Kidney (tissue), 22 donors: ENCODE results near the gene CLDN22. TPM values are rescaled to one million over a fixed set of nuclear protein-coding genes. Genes with fewer than 3 reads are reported as not detected.

Experiments used
- DNase-seq, 5 donors: peaks; one replicate each; pipeline ENCODE4 v3.0.0-alpha.2; 2013 to 2020
- FAIRE-seq: peaks from 2 replicates; lab custom pipeline; 2012; peaks lifted over from hg19 to GRCh38; lab: Jason Lieb, UNC
- H3K27ac ChIP-seq, 2 donors: one replicate each; pipeline ENCODE4 v1.7.0; 2013; ENCODE audit warnings: low read depth in 2 of 2, low read length in 2 of 2, inconsistent platforms in 1 of 2
- H3K27me3 ChIP-seq: one replicate; pipeline ENCODE4 v1.7.1; 2013; ENCODE audit warnings: low read length, inconsistent platforms; ENCODE audit not compliant: control insufficient read depth, insufficient read depth
- H3K36me3 ChIP-seq, 3 donors: one replicate each; pipeline versions ENCODE4 v1.7.0 to v1.7.1; 2013; ENCODE audit warnings: low read length in 3 of 3, control low read depth in 1 of 3, inconsistent platforms in 1 of 3; ENCODE audit not compliant: insufficient read depth in 3 of 3, control insufficient read depth in 2 of 3
- H3K4me1 ChIP-seq, 3 donors: one replicate each; pipeline versions ENCODE4 v1.7.0 to v1.7.1; 2013; ENCODE audit warnings: low read length in 3 of 3, inconsistent platforms in 1 of 3, low read depth in 1 of 3; ENCODE audit not compliant: control insufficient read depth in 2 of 3, insufficient read depth in 2 of 3
- H3K4me3 ChIP-seq, 3 donors: one replicate each; pipeline versions ENCODE4 v1.7.0 to v1.8.1; 2013; ENCODE audit warnings: low read length in 3 of 3, control low read depth in 1 of 3, inconsistent platforms in 1 of 3
- H3K9ac ChIP-seq, 3 donors: one replicate each; pipeline versions ENCODE4 v1.7.0 to v1.7.1; 2013; ENCODE audit warnings: low read length in 3 of 3, control low read depth in 1 of 3, inconsistent platforms in 1 of 3
- H3K9me3 ChIP-seq, 3 donors: one replicate each; pipeline versions ENCODE4 v1.7.0 to v1.7.1; 2013; ENCODE audit warnings: low read length in 3 of 3, control low read depth in 1 of 3, inconsistent platforms in 1 of 3; ENCODE audit not compliant: control insufficient read depth in 2 of 3, insufficient read depth in 1 of 3
- CTCF ChIP-seq: IDR thresholded peaks from 3 replicates; pipeline ENCODE4 v1.5.1; 2012; ENCODE audit warnings: mild to moderate bottlenecking, moderate library complexity, borderline replicate concordance; ENCODE audit not compliant: insufficient read depth; ENCODE audit errors: extremely low read depth
- intact Hi-C: fragments of 100-400 bp; cut with DNase I; formaldehyde crosslinking; loops from one replicate; pipeline ENCODE4 v1.11.1; 2022
- long read RNA-seq, 10 donors: library from polyadenylated mRNA in 1 of 10; unstranded in 1 of 10; transcript quantifications; one replicate each; pipeline ENCODE4 v2.0.0 and lab custom pipeline, GENCODE V29; 2021 to 2026
- polyA plus RNA-seq: library from polyadenylated mRNA; stranded (reverse); fragments of 350-450 nt; fragmentation: Illumina TruSeq; extraction: RNeasy Lipid Tissue Mini Kit (QIAGEN cat#74804); gene quantifications from one replicate; pipeline ENCODE4 v1.2.3, GENCODE V29; 2014; ENCODE audit warnings: low read depth, low replicate concordance; ENCODE audit not compliant: insufficient read depth
- total RNA-seq: library from RNA; stranded (reverse); fragmentation: NEBNext Ultra II Directional; extraction: Animal tissue kit (Norgen Biotek cat#: 25700); gene quantifications from one replicate; pipeline ENCODE4 v1.2.1, GENCODE V29; 2021
- donor health status: control.
- donor health status: control.
- donor health status: control.
- donor health status: control.
- donor health status: control.
- donor health status: DM: yes; HTN: yes; CAD: no.
- donor health status: Normal renal cell carcinoma (clear cell type).

CLDN22 gene
- total RNA-seq = not detected
- 0.39 TPM for polyA plus RNA-seq
- long read RNA-seq, donor 1, transcript CLDN22-201 (1 exons, 2,581 nt) = major isoform, 35 of 35 reads
- long read RNA-seq, donor 1, partial matches to known transcripts = 0 of 35 reads
- long read RNA-seq, donor 1, other reads (novel, unspliced or antisense) = 0 of 35 reads
- long read RNA-seq, donor 2, transcript CLDN22-201 (1 exons, 2,581 nt) = major isoform, 45 of 45 reads
- long read RNA-seq, donor 2, partial matches to known transcripts = 0 of 45 reads
- long read RNA-seq, donor 2, other reads (novel, unspliced or antisense) = 0 of 45 reads
- long read RNA-seq, donor 3, transcript CLDN22-201 (1 exons, 2,581 nt) = major isoform, 71 of 71 reads
- long read RNA-seq, donor 3, partial matches to known transcripts = 0 of 71 reads
- long read RNA-seq, donor 3, other reads (novel, unspliced or antisense) = 0 of 71 reads
- long read RNA-seq, donor 4, transcript CLDN22-201 (1 exons, 2,581 nt) = major isoform, 27 of 27 reads
- long read RNA-seq, donor 4, partial matches to known transcripts = 0 of 27 reads
- long read RNA-seq, donor 4, other reads (novel, unspliced or antisense) = 0 of 27 reads
- long read RNA-seq, donor 5, transcript CLDN22-201 (1 exons, 2,581 nt) = major isoform, 10 of 10 reads
- long read RNA-seq, donor 5, partial matches to known transcripts = 0 of 10 reads
- long read RNA-seq, donor 5, other reads (novel, unspliced or antisense) = 0 of 10 reads
- long read RNA-seq, donor 6, transcript CLDN22-201 (1 exons, 2,581 nt) = major isoform, 17 of 17 reads
- long read RNA-seq, donor 6, partial matches to known transcripts = 0 of 17 reads
- long read RNA-seq, donor 6, other reads (novel, unspliced or antisense) = 0 of 17 reads
- long read RNA-seq, donor 7 = 0 reads
- long read RNA-seq, donor 8, transcript CLDN22-201 (1 exons, 2,581 nt) = major isoform, 33 of 33 reads
- long read RNA-seq, donor 8, partial matches to known transcripts = 0 of 33 reads
- long read RNA-seq, donor 8, other reads (novel, unspliced or antisense) = 0 of 33 reads
- long read RNA-seq, donor 9, transcript CLDN22-201 (1 exons, 2,581 nt) = major isoform, 23 of 23 reads
- long read RNA-seq, donor 9, partial matches to known transcripts = 0 of 23 reads
- long read RNA-seq, donor 9, other reads (novel, unspliced or antisense) = 0 of 23 reads
- long read RNA-seq, donor 10, transcript CLDN22-201 (1 exons, 2,581 nt) = major isoform, 48 of 48 reads
- long read RNA-seq, donor 10, partial matches to known transcripts = 0 of 48 reads
- long read RNA-seq, donor 10, other reads (novel, unspliced or antisense) = 0 of 48 reads

GRCh38 chr4:183320211-183321059, at the start of gene CLDN22:
TSS of gene CLDN22 (minus strand) at chr4:183320276. CDS start at chr4:183320218, 58 bp downstream.
- Histone ChIP-seq H3K4me1 (no peaks in the 10 kb centered on the region), H3K36me3 (peaks cover 0 to 2% (median 0%) of the 10 kb centered on the region in 3 donors), H3K27ac (no peak within 1 kb of the TSS), H3K9ac (no peak within 1 kb of the TSS), H3K9me3 (no peaks in the 10 kb centered on the region), H3K27me3 (no peaks in the 10 kb centered on the region), H3K4me3 (no peak within 1 kb of the TSS)
- no peak for DNase-seq
- no peak for TF ChIP-seq CTCF
- FAIRE-seq = no peak
- intact Hi-C loops = no loop called here

GRCh38 chr4:183369073-183369472, 49.0 kb upstream of the CLDN22 start:
- FAIRE-seq (no peak), DNase-seq (no peak)
- H3K9me3 ChIP-seq = no peaks in the 10 kb centered on the region
- no peaks in the 10 kb centered on the region for H3K36me3 ChIP-seq
- no peak overlapping the region for H3K27ac ChIP-seq
- H3K9ac ChIP-seq = no peak overlapping the region
- H3K4me1 ChIP-seq = no peaks in the 10 kb centered on the region
- no peaks in the 10 kb centered on the region for H3K27me3 ChIP-seq
- TF ChIP-seq CTCF = no peak
- intact Hi-C loops = no loop called here
- H3K4me3 ChIP-seq = no peak overlapping the region

GRCh38 chr4:183366206-183366835, 46.2 kb upstream of the CLDN22 start:
- Histone ChIP-seq H3K4me1 (no peaks in the 10 kb centered on the region), H3K36me3 (no peaks in the 10 kb centered on the region), H3K9me3 (no peaks in the 10 kb centered on the region), H3K27ac (no peak overlapping the region), H3K27me3 (no peaks in the 10 kb centered on the region), H3K9ac (no peak overlapping the region), H3K4me3 (no peak overlapping the region)
- FAIRE-seq (no peak), DNase-seq (no peak)
- no peak for TF ChIP-seq CTCF
- intact Hi-C loops = no loop called here
